Sigmoid colon (tissue), 7 donors: Measurements from ENCODE around the gene IGLON5. TPM values are rescaled to one million over a fixed set of nuclear protein-coding genes. Genes with fewer than 3 reads are reported as not detected.

Source experiments
- DNase-seq: peaks from one replicate; pipeline ENCODE4 v3.0.0-alpha.2; 2019
- H3K27ac ChIP-seq, 4 donors: fragments of 200-600 bp; sonication (generic); one replicate each; pipeline ENCODE4 v1.5.1; 2016 to 2019; ENCODE audit warnings: mild to moderate bottlenecking in 1 of 4
- H3K27me3 ChIP-seq, 3 donors: fragments of 200-600 bp; sonication (generic); one replicate each; pipeline ENCODE4 v1.5.1; 2019; ENCODE audit warnings: mild to moderate bottlenecking in 1 of 3
- H3K36me3 ChIP-seq, 4 donors: fragments of 200-600 bp; sonication (generic); one replicate each; pipeline ENCODE4 v1.5.1; 2016 to 2019
- H3K4me1 ChIP-seq, 4 donors: fragments of 200-600 bp; sonication (generic); one replicate each; pipeline ENCODE4 v1.5.1; 2017 to 2019
- H3K4me3 ChIP-seq, 4 donors: fragments of 200-600 bp; sonication (generic); one replicate each; pipeline ENCODE4 v1.5.1; 2017 to 2019; ENCODE audit warnings: mild to moderate bottlenecking in 2 of 4, moderate library complexity in 1 of 4
- H3K9me3 ChIP-seq, 4 donors: fragments of 200-600 bp in 3 of 4; sonication (generic) in 3 of 4; one replicate each; pipeline versions ENCODE4 v1.5.1 to v1.6.1; 2013 to 2019
- CTCF ChIP-seq, 4 experiments: fragments of 450-650 bp in 3 of 4; fragments of 200-600 bp in 1 of 4; IDR thresholded peaks; one replicate each; pipeline ENCODE4 v1.5.1; 2016 to 2019; ENCODE audit warnings: antibody characterized with exemption in 4 of 4, mild to moderate bottlenecking in 3 of 4, moderate library complexity in 2 of 4
- EP300 ChIP-seq, 4 donors: sonication (generic); formaldehyde crosslinking; IDR thresholded peaks; one replicate each; pipeline ENCODE4 v1.6.1; 2017; ENCODE audit warnings: antibody characterized with exemption in 4 of 4
- POLR2A ChIP-seq, 2 donors: fragments of 450-650 bp; IDR thresholded peaks; one replicate each; pipeline ENCODE4 v1.6.1; 2016; ENCODE audit warnings: antibody characterized with exemption in 2 of 2, mild to moderate bottlenecking in 2 of 2, moderate library complexity in 2 of 2
- POLR2AphosphoS5 ChIP-seq, 4 donors: sonication (generic); formaldehyde crosslinking; IDR thresholded peaks; one replicate each; pipeline ENCODE4 v1.6.1; 2017; ENCODE audit warnings: antibody characterized with exemption in 4 of 4
- WGBS, 2 donors: extraction: QIAGEN DNeasy Blood & Tissue Kit; methylation state at CpG; one replicate each; pipeline ENCODE4 v1.1.7; 2013; 5-methylcytosine and 5-hydroxymethylcytosine counted together
- intact Hi-C: fragments of 100-400 bp; cut with DNase I; formaldehyde crosslinking; loops from one replicate; pipeline ENCODE4 v1.15.1; 2023
- polyA plus RNA-seq, 3 donors: library from polyadenylated mRNA; stranded (reverse); fragments of 200-250 nt; gene quantifications; one replicate each; pipeline ENCODE4 v1.2.3, GENCODE V29; 2013
- total RNA-seq, 4 donors: library from RNA; depleted of rRNA; stranded (reverse); fragments of >200 nt; gene quantifications; one replicate each; pipeline ENCODE4 v1.1.0, GENCODE V29; 2016
- donor health status: healthy with polysubstance abuse.
- donor health status: Bipolar disorder and iron deficiency.
- donor health status: healthy.

The IGLON5 gene
- total and polyA plus RNA-seq, 7 donors = 0.26 to 1.4 TPM; not detected in 5

GRCh38 chr19:51289635-51290034 is 21.8 kb upstream of the IGLON5 start:
- no peak overlapping the region for H3K4me3 ChIP-seq
- H3K36me3 ChIP-seq = no peaks in the 10 kb centered on the region
- no peaks in the 10 kb centered on the region for H3K4me1 ChIP-seq
- no peak overlapping the region for H3K27ac ChIP-seq
- peaks cover 0 to 4% (median 0%) of the 10 kb centered on the region in 4 donors for H3K9me3 ChIP-seq
- intact Hi-C loops = no loop called here
- H3K27me3 ChIP-seq = peaks cover 0 to 17% (median 12%) of the 10 kb centered on the region in 3 donors
- no peak for DNase-seq
- 71 to 91% methylated on average over 1 of the region's 1 CpG for WGBS, 2 donors
- TF ChIP-seq EP300 (IDR thresholded peaks at IDR 0.05) (no peak), POLR2AphosphoS5 (IDR thresholded peaks at IDR 0.05) (no peak), CTCF (IDR thresholded peaks at IDR 0.05) (no peak), POLR2A (IDR thresholded peaks at IDR 0.05) (no peak)

GRCh38 chr19:51292971-51293370 is 18.5 kb upstream of the IGLON5 start:
- peaks cover 0 to 36% (median 20%) of the 10 kb centered on the region in 3 donors for H3K27me3 ChIP-seq
- DNase-seq = no peak
- intact Hi-C loops = no loop called here
- H3K27ac ChIP-seq = no peak overlapping the region
- peaks cover 0 to 2% (median 0%) of the 10 kb centered on the region in 4 donors for H3K9me3 ChIP-seq
- H3K4me1 ChIP-seq = no peaks in the 10 kb centered on the region
- no peaks in the 10 kb centered on the region for H3K36me3 ChIP-seq
- TF ChIP-seq EP300 (IDR thresholded peaks at IDR 0.05) (no peak), POLR2AphosphoS5 (IDR thresholded peaks at IDR 0.05) (no peak), CTCF (IDR thresholded peaks at IDR 0.05) (no peak)
- WGBS, 2 donors = 45 to 46% methylated on average over 11 of the region's 11 CpGs
- no peak overlapping the region for H3K4me3 ChIP-seq

GRCh38 chr19:51293571-51294210 is 17.8 kb upstream of the IGLON5 start:
- WGBS, 2 donors = 67 to 77% methylated on average over 14 of the region's 14 CpGs
- H3K27ac ChIP-seq = no peak overlapping the region
- H3K27me3 ChIP-seq = peaks cover 0 to 36% (median 20%) of the 10 kb centered on the region in 3 donors
- DNase-seq = no peak
- no peaks in the 10 kb centered on the region for H3K36me3 ChIP-seq
- intact Hi-C loops = no loop called here
- no peak for TF ChIP-seq CTCF (IDR thresholded peaks at IDR 0.05)
- TF ChIP-seq EP300 (IDR thresholded peaks at IDR 0.05) = no peak
- no peak for TF ChIP-seq POLR2A (IDR thresholded peaks at IDR 0.05)
- no peak for TF ChIP-seq POLR2AphosphoS5 (IDR thresholded peaks at IDR 0.05)
- H3K9me3 ChIP-seq = peaks cover 0 to 2% (median 0%) of the 10 kb centered on the region in 4 donors
- no peaks in the 10 kb centered on the region for H3K4me1 ChIP-seq
- no peak overlapping the region for H3K4me3 ChIP-seq

GRCh38 chr19:51294211-51294976 is 17.1 kb upstream of the IGLON5 start:
- H3K27me3 ChIP-seq = peaks cover 0 to 36% (median 20%) of the 10 kb centered on the region in 3 donors
- H3K4me3 ChIP-seq = no peak overlapping the region
- H3K4me1 ChIP-seq = no peaks in the 10 kb centered on the region
- no peaks in the 10 kb centered on the region for H3K36me3 ChIP-seq
- no peak for TF ChIP-seq CTCF (IDR thresholded peaks at IDR 0.05)
- no peak for TF ChIP-seq EP300 (IDR thresholded peaks at IDR 0.05)
- no peak for TF ChIP-seq POLR2A (IDR thresholded peaks at IDR 0.05)
- no peak for TF ChIP-seq POLR2AphosphoS5 (IDR thresholded peaks at IDR 0.05)
- intact Hi-C loops = no loop called here
- H3K27ac ChIP-seq = no peak overlapping the region
- DNase-seq = no peak
- H3K9me3 ChIP-seq = peaks cover 0 to 2% (median 0%) of the 10 kb centered on the region in 4 donors
- WGBS, 2 donors = 66 to 78% methylated on average over 23 of the region's 23 CpGs
